HG02571 (cell line): ENCODE data around the gene GIT2.
"Not testable (repeated sequence)": the region's sequence is repeated elsewhere in the genome, so short reads cannot be mapped to it uniquely, and the experiment has no call there.

Source experiments
- ATAC-seq: cut with Tn5 transposase; IDR thresholded peaks from one replicate; pipeline ENCODE4 v1.9.1; 2021; ENCODE audit warnings: mild to moderate bottlenecking, moderate library complexity; ENCODE audit not compliant: unreplicated experiment

Gene GIT2

GRCh38 chr12:109995686-109996482 is at the start of gene GIT2:
Gene GIT2 (minus strand): TSS chr12:109996368. CDS start chr12:109996224, 144 bp downstream.
- peak; percentile 64 for ATAC-seq

GRCh38 chr12:110042264-110042663 is 46.1 kb upstream of the GIT2 start:
- ATAC-seq, result no peak

- ATAC-seq, result no peak
These were observed 43.1 kb upstream of the GIT2 start for GRCh38 chr12:110039085-110039807.

GRCh38 chr12:110038741-110039084 is 42.5 kb upstream of the GIT2 start:
- ATAC-seq, result no peak

GRCh38 chr12:110037315-110037714 is 41.1 kb upstream of the GIT2 start:
- no peak for ATAC-seq

- no peak for ATAC-seq
These were observed 39.5 kb upstream of the GIT2 start for GRCh38 chr12:110035534-110036104.

- ATAC-seq, result no peak
These were observed 37.7 kb upstream of the GIT2 start for GRCh38 chr12:110033888-110034287.

GRCh38 chr12:110029290-110029815 is 33.2 kb upstream of the GIT2 start:
- ATAC-seq, result no peak

- ATAC-seq, result no peak
These were observed 32.2 kb upstream of the GIT2 start for GRCh38 chr12:110028323-110028722.

- no peak for ATAC-seq
These were observed 27.9 kb upstream of the GIT2 start for GRCh38 chr12:110024051-110024450.

GRCh38 chr12:110023059-110023980 is 27.2 kb upstream of the GIT2 start:
- no peak for ATAC-seq

- no peak for ATAC-seq
These were observed 24.8 kb upstream of the GIT2 start for GRCh38 chr12:110020956-110021355.

GRCh38 chr12:110015132-110015531 is 19.0 kb upstream of the GIT2 start:
- no peak for ATAC-seq

- no peak for ATAC-seq
These were observed 16.5 kb upstream of the GIT2 start for GRCh38 chr12:110012659-110013058.

- ATAC-seq, result no peak
These were observed 16.0 kb upstream of the GIT2 start for GRCh38 chr12:110012137-110012536.

- ATAC-seq, result no peak
These were observed 14.9 kb upstream of the GIT2 start for GRCh38 chr12:110010853-110011723.

GRCh38 chr12:110008681-110009398 is 12.7 kb upstream of the GIT2 start:
- not testable (repeated sequence) for ATAC-seq

GRCh38 chr12:110007881-110008280 is 11.7 kb upstream of the GIT2 start:
- no peak for ATAC-seq

- no peak for ATAC-seq
These were observed 9.9 kb upstream of the GIT2 start for GRCh38 chr12:110006115-110006514.
